HEK293 (cell line): ENCODE data around the gene NKG7.

ENCODE experiments used
- CTCF ChIA-PET: fragments of 350-600 bp; formaldehyde crosslinking; extraction: SDS; loops from one replicate; lab custom pipeline; 2021; ENCODE audit warnings: antibody characterized with exemption; lab: Yijun Ruan, JAX
- POLR2A ChIA-PET: fragments of 300-600 bp; formaldehyde crosslinking; extraction: SDS; loops from one replicate; lab custom pipeline; 2020; ENCODE audit warnings: antibody characterized with exemption, inconsistent platforms; lab: Yijun Ruan, JAX
- H3K27ac ChIP-seq: fragments of 200-500 bp; sonication (Bioruptor generic); 2 replicates; pipeline ENCODE4 v1.5.1; 2014; ENCODE audit warnings: low read depth, low read length, control low read depth, inconsistent platforms; ENCODE audit errors: extremely low read depth
- H3K36me3 ChIP-seq, 2 experiments: fragments of 200-500 bp in 1 of 2; sonication (Bioruptor generic) in 1 of 2; 1 replicate in 1 of 2; 2 replicates in 1 of 2; pipeline ENCODE4 v1.5.1; 2014 to 2017; ENCODE audit warnings: inconsistent platforms in 2 of 2, low read length in 2 of 2; ENCODE audit not compliant: control insufficient read depth in 2 of 2, insufficient read depth in 1 of 2
- H3K4me1 ChIP-seq: fragments of 200-500 bp; sonication (Bioruptor generic); 2 replicates; pipeline ENCODE4 v1.5.1; 2014; ENCODE audit warnings: mild to moderate bottlenecking, low read length, inconsistent platforms; ENCODE audit not compliant: control insufficient read depth, insufficient read depth
- H3K4me3 ChIP-seq: 2 replicates; pipeline ENCODE4 v1.5.1; 2011; ENCODE audit warnings: low read depth, mild to moderate bottlenecking, control low read depth, low read length, moderate library complexity
- H3K9me3 ChIP-seq: fragments of 200-500 bp; sonication (Bioruptor generic); 2 replicates; pipeline ENCODE4 v1.5.1; 2014; ENCODE audit warnings: low read depth, low read length, inconsistent platforms; ENCODE audit not compliant: control insufficient read depth, insufficient read depth
- GLI4 ChIP-seq: fragments of 450-650 bp; formaldehyde crosslinking; IDR thresholded peaks from 2 replicates; pipeline ENCODE4 v1.5.1; 2016; ENCODE audit warnings: missing biosample characterization, missing genetic modification characterization
- SCRT2 ChIP-seq: fragments of 450-650 bp; formaldehyde crosslinking; IDR thresholded peaks from 2 replicates; pipeline ENCODE4 v1.5.1; 2016; ENCODE audit warnings: missing biosample characterization, missing genetic modification characterization
- ZFP37 ChIP-seq: fragments of 450-650 bp; formaldehyde crosslinking; IDR thresholded peaks from 2 replicates; pipeline ENCODE4 v1.5.1; 2016; ENCODE audit warnings: missing biosample characterization, missing genetic modification characterization
- ZNF16 ChIP-seq: fragments of 450-650 bp; formaldehyde crosslinking; IDR thresholded peaks from 2 replicates; pipeline ENCODE4 v1.5.1; 2016; ENCODE audit warnings: low read depth, missing biosample characterization, missing genetic modification characterization
- ZNF202 ChIP-seq: fragments of 450-650 bp; formaldehyde crosslinking; IDR thresholded peaks from 2 replicates; pipeline ENCODE4 v1.5.1; 2016; ENCODE audit warnings: missing biosample characterization, missing genetic modification characterization, borderline replicate concordance
- ZNF223 ChIP-seq: fragments of 450-650 bp; formaldehyde crosslinking; IDR thresholded peaks from 2 replicates; pipeline ENCODE4 v1.5.1; 2016; ENCODE audit warnings: missing biosample characterization, missing genetic modification characterization
- ZNF23 ChIP-seq: fragments of 450-650 bp; formaldehyde crosslinking; IDR thresholded peaks from 2 replicates; pipeline ENCODE4 v1.5.1; 2016; ENCODE audit warnings: missing biosample characterization, missing genetic modification characterization, borderline replicate concordance
- ZNF239 ChIP-seq: fragments of 450-650 bp; formaldehyde crosslinking; IDR thresholded peaks from 2 replicates; pipeline ENCODE4 v1.5.1; 2016; ENCODE audit warnings: missing biosample characterization, missing genetic modification characterization
- ZNF248 ChIP-seq: fragments of 450-650 bp; formaldehyde crosslinking; IDR thresholded peaks from 2 replicates; pipeline ENCODE4 v1.5.1; 2017; ENCODE audit warnings: missing biosample characterization, missing genetic modification characterization
- ZNF473 ChIP-seq: fragments of 450-650 bp; formaldehyde crosslinking; IDR thresholded peaks from 2 replicates; pipeline ENCODE4 v1.5.1; 2017; ENCODE audit warnings: missing biosample characterization, missing genetic modification characterization
- ZNF558 ChIP-seq: fragments of 450-650 bp; formaldehyde crosslinking; IDR thresholded peaks from 2 replicates; pipeline ENCODE4 v1.5.1; 2016; ENCODE audit warnings: missing biosample characterization, missing genetic modification characterization
- ZNF610 ChIP-seq: fragments of 450-650 bp; formaldehyde crosslinking; IDR thresholded peaks from 2 replicates; pipeline ENCODE4 v1.5.1; 2016; ENCODE audit warnings: missing biosample characterization, missing genetic modification characterization, borderline replicate concordance
- ZNF624 ChIP-seq: fragments of 450-650 bp; formaldehyde crosslinking; IDR thresholded peaks from 2 replicates; pipeline ENCODE4 v1.5.1; 2017; ENCODE audit warnings: missing biosample characterization, missing genetic modification characterization
- ZNF626 ChIP-seq: fragments of 450-650 bp; sonication (Bioruptor Pico); formaldehyde crosslinking; IDR thresholded peaks from 2 replicates; pipeline ENCODE4 v1.5.1; 2018; ENCODE audit warnings: missing biosample characterization, missing genetic modification characterization, inconsistent platforms
- ZNF654 ChIP-seq: fragments of 450-650 bp; formaldehyde crosslinking; IDR thresholded peaks from 2 replicates; pipeline ENCODE4 v1.5.1; 2016; ENCODE audit warnings: low read depth, missing biosample characterization, missing genetic modification characterization
- TF ChIP-seq, protein P1 (sequence below): fragments of 450-650 bp; formaldehyde crosslinking; IDR thresholded peaks from 2 replicates; pipeline ENCODE4 v1.5.1; 2016; ENCODE audit warnings: missing biosample characterization, missing genetic modification characterization
- TF ChIP-seq, protein P2 (sequence below): fragments of 450-650 bp; formaldehyde crosslinking; IDR thresholded peaks from 2 replicates; pipeline ENCODE4 v1.5.1; 2016; ENCODE audit warnings: missing biosample characterization, missing genetic modification characterization

NKG7 gene

DNA sequence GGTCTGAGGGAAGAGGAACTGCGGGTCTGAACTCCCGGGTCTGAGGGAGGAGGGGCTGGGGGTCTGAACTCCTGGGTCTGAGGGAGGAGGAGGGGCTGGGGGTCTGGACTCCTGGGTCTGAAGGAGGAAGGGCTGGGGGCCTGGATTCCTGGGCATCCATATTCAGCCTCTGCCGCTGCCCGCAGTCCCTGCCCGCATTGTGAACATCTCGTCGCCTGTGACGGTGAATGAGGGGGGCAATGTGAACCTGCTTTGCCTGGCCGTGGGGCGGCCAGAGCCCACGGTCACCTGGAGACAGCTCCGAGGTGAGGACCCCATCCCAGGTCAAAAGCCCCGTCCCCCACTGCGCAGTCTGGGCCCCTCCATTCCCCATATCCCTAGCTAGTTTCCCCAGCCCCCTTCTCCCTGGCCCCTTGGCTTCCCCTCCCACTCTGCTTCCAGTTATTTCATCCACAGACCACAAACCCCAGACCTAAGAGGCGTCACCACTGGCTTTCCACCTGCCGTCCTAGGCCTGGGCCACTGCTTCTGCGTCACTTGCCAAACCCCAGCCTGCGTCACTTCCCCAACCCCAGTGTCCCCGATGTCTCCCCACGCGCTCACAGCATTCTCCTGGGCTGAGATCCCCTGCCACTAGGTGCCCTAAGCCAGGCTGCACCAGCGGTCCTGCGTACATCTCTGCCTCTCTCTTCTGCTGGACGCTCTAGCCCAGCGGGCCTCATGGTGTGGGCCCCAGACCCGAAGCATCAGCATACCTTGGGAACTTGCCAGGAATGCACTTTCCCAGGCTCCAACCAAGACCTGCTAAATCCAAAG lies 47.1 kb downstream of the NKG7 start:
- no peaks in the 10 kb centered on the region for H3K9me3 ChIP-seq
- ChIA-PET CTCF (interaction anchor here (0.6 to 1.0 kb wide), 3 partner anchors 83 to 167 kb away, joined by 4 to 7 read pairs (median 4); no protein-coding TSS in a partner anchor), POLR2A (no interaction called here)
- H3K4me3 ChIP-seq, result no peak overlapping the region
- no peaks in the 10 kb centered on the region; the same call in 1 of the 2 replicates for H3K4me1 ChIP-seq
- TF ChIP-seq, protein P1, sequence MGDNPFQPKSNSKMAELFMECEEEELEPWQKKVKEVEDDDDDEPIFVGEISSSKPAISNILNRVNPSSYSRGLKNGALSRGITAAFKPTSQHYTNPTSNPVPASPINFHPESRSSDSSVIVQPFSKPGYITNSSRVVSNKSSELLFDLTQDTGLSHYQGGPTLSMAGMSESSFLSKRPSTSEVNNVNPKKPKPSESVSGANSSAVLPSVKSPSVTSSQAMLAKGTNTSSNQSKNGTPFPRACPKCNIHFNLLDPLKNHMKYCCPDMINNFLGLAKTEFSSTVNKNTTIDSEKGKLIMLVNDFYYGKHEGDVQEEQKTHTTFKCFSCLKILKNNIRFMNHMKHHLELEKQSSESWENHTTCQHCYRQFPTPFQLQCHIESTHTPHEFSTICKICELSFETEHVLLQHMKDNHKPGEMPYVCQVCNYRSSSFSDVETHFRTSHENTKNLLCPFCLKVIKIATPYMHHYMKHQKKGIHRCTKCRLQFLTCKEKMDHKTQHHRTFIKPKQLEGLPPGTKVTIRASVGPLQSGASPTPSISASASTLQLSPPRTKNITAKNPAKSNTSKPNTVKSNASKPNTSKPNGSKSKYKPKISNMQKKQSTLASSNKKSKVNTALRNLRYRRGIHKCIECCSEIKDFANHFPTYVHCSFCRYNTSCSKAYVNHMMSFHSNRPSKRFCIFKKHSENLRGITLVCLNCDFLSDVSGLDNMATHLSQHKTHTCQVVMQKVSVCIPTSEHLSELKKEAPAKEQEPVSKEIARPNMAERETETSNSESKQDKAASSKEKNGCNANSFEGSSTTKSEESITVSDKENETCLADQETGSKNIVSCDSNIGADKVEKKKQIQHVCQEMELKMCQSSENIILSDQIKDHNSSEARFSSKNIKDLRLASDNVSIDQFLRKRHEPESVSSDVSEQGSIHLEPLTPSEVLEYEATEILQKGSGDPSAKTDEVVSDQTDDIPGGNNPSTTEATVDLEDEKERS (tag by site-specific recombination), result no peak
- no peak for TF ChIP-seq ZNF626 (tag by site-specific recombination)
- TF ChIP-seq ZNF610, result no peak
- TF ChIP-seq ZNF23 (tag by site-specific recombination), result no peak
- TF ChIP-seq ZNF654 (tag by site-specific recombination), result no peak
- TF ChIP-seq, protein P2, sequence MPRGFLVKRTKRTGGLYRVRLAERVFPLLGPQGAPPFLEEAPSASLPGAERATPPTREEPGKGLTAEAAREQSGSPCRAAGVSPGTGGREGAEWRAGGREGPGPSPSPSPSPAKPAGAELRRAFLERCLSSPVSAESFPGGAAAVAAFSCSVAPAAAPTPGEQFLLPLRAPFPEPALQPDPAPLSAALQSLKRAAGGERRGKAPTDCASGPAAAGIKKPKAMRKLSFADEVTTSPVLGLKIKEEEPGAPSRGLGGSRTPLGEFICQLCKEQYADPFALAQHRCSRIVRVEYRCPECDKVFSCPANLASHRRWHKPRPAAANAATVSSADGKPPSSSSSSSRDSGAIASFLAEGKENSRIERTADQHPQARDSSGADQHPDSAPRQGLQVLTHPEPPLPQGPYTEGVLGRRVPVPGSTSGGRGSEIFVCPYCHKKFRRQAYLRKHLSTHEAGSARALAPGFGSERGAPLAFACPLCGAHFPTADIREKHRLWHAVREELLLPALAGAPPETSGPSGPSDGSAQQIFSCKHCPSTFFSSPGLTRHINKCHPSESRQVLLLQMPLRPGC (tag by site-specific recombination), result no peak
- TF ChIP-seq ZNF558 (tag by site-specific recombination), result no peak
- TF ChIP-seq ZNF16 (tag by site-specific recombination), result no peak
- H3K27ac ChIP-seq, result no peak overlapping the region
- H3K36me3 ChIP-seq, result no peaks in the 10 kb centered on the region

DNA sequence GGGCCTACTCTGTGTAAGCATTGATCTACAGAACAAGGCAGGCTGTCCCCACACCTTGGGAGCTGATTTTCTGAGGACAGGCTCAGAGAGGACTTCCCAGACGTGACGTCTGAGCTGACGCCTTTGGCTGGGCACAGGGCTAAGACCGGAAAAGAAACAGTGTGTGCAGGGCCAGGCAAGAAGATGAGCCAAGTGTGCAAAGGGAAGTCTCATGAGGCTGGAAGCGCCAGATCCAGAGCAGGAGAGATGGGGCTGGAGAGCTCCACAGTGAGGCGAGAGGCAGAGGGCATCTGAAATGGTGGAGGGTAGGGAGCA lies 48.3 kb downstream of the NKG7 start:
- H3K27ac ChIP-seq, result no peak overlapping the region
- no peak overlapping the region for H3K4me3 ChIP-seq
- CTCF ChIA-PET, result interaction anchor here (1.2 kb wide), 1 partner anchor 153 kb away, joined by 4 read pairs; no protein-coding TSS in a partner anchor
- no peaks in the 10 kb centered on the region for H3K36me3 ChIP-seq
- no peaks in the 10 kb centered on the region for H3K9me3 ChIP-seq
- TF ChIP-seq ZNF624 (no peak), ZNF239 (tag by site-specific recombination) (no peak), SCRT2 (tag by site-specific recombination) (no peak), ZNF202 (tag by site-specific recombination) (no peak), GLI4 (tag by site-specific recombination) (no peak), ZNF473 (no peak), ZFP37 (tag by site-specific recombination) (no peak), ZNF223 (tag by site-specific recombination) (no peak), ZNF248 (tag by site-specific recombination) (no peak)
- TF ChIP-seq, all 188 proteins: peak for 0
- POLR2A ChIA-PET, result no interaction called here
- H3K4me1 ChIP-seq, result no peaks in the 10 kb centered on the region; the same call in 1 of the 2 replicates
